ENCODE measurements around the gene SMG5.

SMG5 gene

DNA sequence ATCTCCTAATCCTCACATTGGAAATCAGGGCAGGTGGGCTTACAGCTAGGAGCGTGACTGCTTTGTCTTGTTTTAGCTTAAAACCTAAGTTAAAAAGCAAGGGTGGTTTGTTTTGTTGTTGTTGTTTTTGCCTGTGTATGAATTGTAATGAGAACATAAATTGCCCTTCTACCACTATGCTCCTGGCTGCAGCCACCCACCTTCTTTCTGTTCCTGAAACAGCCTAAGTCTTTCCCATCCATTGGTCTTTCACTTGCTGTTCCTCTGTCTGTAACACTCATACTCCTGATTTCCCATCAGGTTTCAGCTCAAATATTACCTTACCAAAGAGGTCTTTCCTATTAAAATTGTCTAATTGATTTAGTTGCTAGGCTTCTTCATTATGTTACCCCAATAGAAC, 896 bp upstream of the SMG5 start:
- H3K27ac ChIP-seq (ENCODE audit: extremely low read depth, low read depth, low read length), result no peak overlapping the region; the same call in 1 of the 2 replicates
- POLR2A ChIA-PET, result interaction anchor here (0.6 to 2.3 kb wide), 9 partner anchors 8 to 218 kb away, joined by 3 to 19 read pairs (median 6); partner anchors contain the start of genes CCT3, GLMP and TSACC
- H3K9me3 ChIP-seq (ENCODE audit: control insufficient read depth, insufficient read depth, low read depth, low read length), result no peaks in the 10 kb centered on the region
- peak overlapping the region; percentile 91 for H3K4me3 ChIP-seq (ENCODE audit: low read depth, low read length)
- TF ChIP-seq ZNF529 (tag by site-specific recombination; IDR thresholded peaks at IDR 0.05; ENCODE audit: insufficient replicate concordance), result no peak
- TF ChIP-seq, protein P1, sequence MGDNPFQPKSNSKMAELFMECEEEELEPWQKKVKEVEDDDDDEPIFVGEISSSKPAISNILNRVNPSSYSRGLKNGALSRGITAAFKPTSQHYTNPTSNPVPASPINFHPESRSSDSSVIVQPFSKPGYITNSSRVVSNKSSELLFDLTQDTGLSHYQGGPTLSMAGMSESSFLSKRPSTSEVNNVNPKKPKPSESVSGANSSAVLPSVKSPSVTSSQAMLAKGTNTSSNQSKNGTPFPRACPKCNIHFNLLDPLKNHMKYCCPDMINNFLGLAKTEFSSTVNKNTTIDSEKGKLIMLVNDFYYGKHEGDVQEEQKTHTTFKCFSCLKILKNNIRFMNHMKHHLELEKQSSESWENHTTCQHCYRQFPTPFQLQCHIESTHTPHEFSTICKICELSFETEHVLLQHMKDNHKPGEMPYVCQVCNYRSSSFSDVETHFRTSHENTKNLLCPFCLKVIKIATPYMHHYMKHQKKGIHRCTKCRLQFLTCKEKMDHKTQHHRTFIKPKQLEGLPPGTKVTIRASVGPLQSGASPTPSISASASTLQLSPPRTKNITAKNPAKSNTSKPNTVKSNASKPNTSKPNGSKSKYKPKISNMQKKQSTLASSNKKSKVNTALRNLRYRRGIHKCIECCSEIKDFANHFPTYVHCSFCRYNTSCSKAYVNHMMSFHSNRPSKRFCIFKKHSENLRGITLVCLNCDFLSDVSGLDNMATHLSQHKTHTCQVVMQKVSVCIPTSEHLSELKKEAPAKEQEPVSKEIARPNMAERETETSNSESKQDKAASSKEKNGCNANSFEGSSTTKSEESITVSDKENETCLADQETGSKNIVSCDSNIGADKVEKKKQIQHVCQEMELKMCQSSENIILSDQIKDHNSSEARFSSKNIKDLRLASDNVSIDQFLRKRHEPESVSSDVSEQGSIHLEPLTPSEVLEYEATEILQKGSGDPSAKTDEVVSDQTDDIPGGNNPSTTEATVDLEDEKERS (tag by site-specific recombination; IDR thresholded peaks at IDR 0.05), result no peak
- no peak for TF ChIP-seq ZNF777 (tag by site-specific recombination; IDR thresholded peaks at IDR 0.05; ENCODE audit: borderline replicate concordance)
- no peak for TF ChIP-seq GFI1B (tag by site-specific recombination; IDR thresholded peaks at IDR 0.05)
- peak; percentile 28; the same call in 1 of the 2 replicates for TF ChIP-seq ZBTB48 (tag by site-specific recombination; IDR thresholded peaks at IDR 0.05)
- peaks cover 4 to 45% of the 10 kb centered on the region in 2 experiments; a peak in 2 of 3 replicates for H3K36me3 ChIP-seq (ENCODE audit: control insufficient read depth in 2 of 2, insufficient read depth in 1 of 2, low read length in 2 of 2)
- peaks cover 4% of the 10 kb centered on the region; the same call in 1 of the 2 replicates for H3K4me1 ChIP-seq (ENCODE audit: control insufficient read depth, insufficient read depth, low read length)
- CTCF ChIA-PET, result interaction anchor here (1.1 to 1.8 kb wide), 3 partner anchors 59 to 187 kb away, joined by 3 to 9 read pairs (median 4); no protein-coding TSS in a partner anchor

DNA sequence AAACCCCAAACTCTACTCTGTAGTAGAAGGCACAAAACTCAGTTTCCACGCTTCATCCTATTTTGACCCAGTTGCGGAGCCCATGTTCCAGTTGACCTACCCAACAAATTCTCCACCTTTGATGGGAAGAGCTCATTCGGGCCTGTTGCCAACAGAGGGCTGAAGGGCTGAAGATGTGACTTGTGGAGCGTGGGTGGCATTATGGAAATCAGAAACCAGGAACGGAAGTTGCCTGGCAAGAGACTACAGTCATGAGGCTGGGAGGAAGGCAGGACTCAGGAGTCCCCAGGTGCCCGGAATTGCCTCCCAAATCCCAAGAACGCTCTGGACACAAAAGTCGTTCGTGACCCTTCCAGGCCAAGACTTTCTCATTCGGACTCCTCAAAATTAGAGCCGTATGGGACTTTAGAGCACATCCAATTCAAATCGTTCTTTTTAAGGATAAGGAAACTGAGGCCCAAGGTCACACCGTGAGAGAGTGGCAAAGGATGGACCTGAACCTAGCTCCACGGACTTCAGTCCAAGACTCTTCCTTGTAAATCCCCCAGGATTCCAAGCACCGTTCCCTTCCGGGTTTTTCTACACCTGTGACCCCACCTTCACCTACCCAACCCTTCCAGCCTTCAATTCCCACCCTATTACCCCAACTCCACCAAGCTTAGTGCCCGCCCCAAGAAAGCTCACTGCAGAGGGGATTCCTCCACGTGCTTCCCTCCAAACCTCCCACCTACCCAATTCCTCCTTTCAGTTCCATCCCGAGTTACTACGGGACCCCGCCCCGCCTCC, 739 bp downstream of the SMG5 start:
- ChIA-PET POLR2A (interaction anchor here (0.5 to 2.3 kb wide), 19 partner anchors 8 to 199 kb away, joined by 3 to 19 read pairs (median 4); partner anchors contain the start of genes CCT3, GLMP, PMF1 and TSACC), CTCF (interaction anchor here (1.0 to 2.2 kb wide), 6 partner anchors 10 to 185 kb away, joined by 3 to 9 read pairs (median 6); no protein-coding TSS in a partner anchor)
- Histone ChIP-seq H3K9me3 (ENCODE audit: control insufficient read depth, insufficient read depth, low read depth, low read length) (no peaks in the 10 kb centered on the region), H3K27ac (ENCODE audit: extremely low read depth, low read depth, low read length) (peak overlapping the region; percentile 67), H3K36me3 (ENCODE audit: control insufficient read depth in 2 of 2, insufficient read depth in 1 of 2, low read length in 2 of 2) (peaks cover 14 to 60% of the 10 kb centered on the region in 2 experiments; a peak in 2 of 3 replicates), H3K4me1 (ENCODE audit: control insufficient read depth, insufficient read depth, low read length) (peaks cover 4% of the 10 kb centered on the region; the same call in 1 of the 2 replicates), H3K4me3 (ENCODE audit: low read depth, low read length) (peak overlapping the region; percentile 91)
- TF ChIP-seq ZNF169 (tag by site-specific recombination; IDR thresholded peaks at IDR 0.05) (no peak; the same call in 1 of the 2 replicates), ZBTB17 (tag by site-specific recombination; IDR thresholded peaks at IDR 0.05) (0 out of 2 replicates have a peak, but pooled peaks have one; percentile 37), ZNF23 (tag by site-specific recombination; IDR thresholded peaks at IDR 0.05; ENCODE audit: borderline replicate concordance) (no peak), MYNN (tag by site-specific recombination; IDR thresholded peaks at IDR 0.05; ENCODE audit: borderline replicate concordance) (peak; percentile 10; the same call in 1 of the 2 replicates), IKZF3 (tag by site-specific recombination; IDR thresholded peaks at IDR 0.05) (0 out of 2 replicates have a peak, but pooled peaks have one; percentile 54), ZBTB21 (tag by site-specific recombination; IDR thresholded peaks at IDR 0.05) (0 out of 2 replicates have a peak, but pooled peaks have one; percentile 9), SCRT2 (tag by site-specific recombination; IDR thresholded peaks at IDR 0.05) (peak; percentile 62; the same call in 1 of the 2 replicates)
- TF ChIP-seq, protein P2, sequence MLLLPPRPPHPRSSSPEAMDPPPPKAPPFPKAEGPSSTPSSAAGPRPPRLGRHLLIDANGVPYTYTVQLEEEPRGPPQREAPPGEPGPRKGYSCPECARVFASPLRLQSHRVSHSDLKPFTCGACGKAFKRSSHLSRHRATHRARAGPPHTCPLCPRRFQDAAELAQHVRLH (tag by site-specific recombination; IDR thresholded peaks at IDR 0.05), result peak; percentile 82
- TF ChIP-seq, protein P3, sequence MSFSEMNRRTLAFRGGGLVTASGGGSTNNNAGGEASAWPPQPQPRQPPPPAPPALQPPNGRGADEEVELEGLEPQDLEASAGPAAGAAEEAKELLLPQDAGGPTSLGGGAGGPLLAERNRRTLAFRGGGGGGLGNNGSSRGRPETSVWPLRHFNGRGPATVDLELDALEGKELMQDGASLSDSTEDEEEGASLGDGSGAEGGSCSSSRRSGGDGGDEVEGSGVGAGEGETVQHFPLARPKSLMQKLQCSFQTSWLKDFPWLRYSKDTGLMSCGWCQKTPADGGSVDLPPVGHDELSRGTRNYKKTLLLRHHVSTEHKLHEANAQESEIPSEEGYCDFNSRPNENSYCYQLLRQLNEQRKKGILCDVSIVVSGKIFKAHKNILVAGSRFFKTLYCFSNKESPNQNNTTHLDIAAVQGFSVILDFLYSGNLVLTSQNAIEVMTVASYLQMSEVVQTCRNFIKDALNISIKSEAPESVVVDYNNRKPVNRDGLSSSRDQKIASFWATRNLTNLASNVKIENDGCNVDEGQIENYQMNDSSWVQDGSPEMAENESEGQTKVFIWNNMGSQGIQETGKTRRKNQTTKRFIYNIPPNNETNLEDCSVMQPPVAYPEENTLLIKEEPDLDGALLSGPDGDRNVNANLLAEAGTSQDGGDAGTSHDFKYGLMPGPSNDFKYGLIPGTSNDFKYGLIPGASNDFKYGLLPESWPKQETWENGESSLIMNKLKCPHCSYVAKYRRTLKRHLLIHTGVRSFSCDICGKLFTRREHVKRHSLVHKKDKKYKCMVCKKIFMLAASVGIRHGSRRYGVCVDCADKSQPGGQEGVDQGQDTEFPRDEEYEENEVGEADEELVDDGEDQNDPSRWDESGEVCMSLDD (tag by site-specific recombination; IDR thresholded peaks at IDR 0.05), result peak; percentile 76
- TF ChIP-seq, protein P4, sequence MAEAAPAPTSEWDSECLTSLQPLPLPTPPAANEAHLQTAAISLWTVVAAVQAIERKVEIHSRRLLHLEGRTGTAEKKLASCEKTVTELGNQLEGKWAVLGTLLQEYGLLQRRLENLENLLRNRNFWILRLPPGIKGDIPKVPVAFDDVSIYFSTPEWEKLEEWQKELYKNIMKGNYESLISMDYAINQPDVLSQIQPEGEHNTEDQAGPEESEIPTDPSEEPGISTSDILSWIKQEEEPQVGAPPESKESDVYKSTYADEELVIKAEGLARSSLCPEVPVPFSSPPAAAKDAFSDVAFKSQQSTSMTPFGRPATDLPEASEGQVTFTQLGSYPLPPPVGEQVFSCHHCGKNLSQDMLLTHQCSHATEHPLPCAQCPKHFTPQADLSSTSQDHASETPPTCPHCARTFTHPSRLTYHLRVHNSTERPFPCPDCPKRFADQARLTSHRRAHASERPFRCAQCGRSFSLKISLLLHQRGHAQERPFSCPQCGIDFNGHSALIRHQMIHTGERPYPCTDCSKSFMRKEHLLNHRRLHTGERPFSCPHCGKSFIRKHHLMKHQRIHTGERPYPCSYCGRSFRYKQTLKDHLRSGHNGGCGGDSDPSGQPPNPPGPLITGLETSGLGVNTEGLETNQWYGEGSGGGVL (tag by site-specific recombination; IDR thresholded peaks at IDR 0.05), result peak; percentile 43; the same call in 1 of the 2 replicates
- TF ChIP-seq, protein P5, sequence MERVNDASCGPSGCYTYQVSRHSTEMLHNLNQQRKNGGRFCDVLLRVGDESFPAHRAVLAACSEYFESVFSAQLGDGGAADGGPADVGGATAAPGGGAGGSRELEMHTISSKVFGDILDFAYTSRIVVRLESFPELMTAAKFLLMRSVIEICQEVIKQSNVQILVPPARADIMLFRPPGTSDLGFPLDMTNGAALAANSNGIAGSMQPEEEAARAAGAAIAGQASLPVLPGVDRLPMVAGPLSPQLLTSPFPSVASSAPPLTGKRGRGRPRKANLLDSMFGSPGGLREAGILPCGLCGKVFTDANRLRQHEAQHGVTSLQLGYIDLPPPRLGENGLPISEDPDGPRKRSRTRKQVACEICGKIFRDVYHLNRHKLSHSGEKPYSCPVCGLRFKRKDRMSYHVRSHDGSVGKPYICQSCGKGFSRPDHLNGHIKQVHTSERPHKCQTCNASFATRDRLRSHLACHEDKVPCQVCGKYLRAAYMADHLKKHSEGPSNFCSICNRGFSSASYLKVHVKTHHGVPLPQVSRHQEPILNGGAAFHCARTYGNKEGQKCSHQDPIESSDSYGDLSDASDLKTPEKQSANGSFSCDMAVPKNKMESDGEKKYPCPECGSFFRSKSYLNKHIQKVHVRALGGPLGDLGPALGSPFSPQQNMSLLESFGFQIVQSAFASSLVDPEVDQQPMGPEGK (tag by site-specific recombination; IDR thresholded peaks at IDR 0.05), result peak; percentile 85
- TF ChIP-seq, protein P6, sequence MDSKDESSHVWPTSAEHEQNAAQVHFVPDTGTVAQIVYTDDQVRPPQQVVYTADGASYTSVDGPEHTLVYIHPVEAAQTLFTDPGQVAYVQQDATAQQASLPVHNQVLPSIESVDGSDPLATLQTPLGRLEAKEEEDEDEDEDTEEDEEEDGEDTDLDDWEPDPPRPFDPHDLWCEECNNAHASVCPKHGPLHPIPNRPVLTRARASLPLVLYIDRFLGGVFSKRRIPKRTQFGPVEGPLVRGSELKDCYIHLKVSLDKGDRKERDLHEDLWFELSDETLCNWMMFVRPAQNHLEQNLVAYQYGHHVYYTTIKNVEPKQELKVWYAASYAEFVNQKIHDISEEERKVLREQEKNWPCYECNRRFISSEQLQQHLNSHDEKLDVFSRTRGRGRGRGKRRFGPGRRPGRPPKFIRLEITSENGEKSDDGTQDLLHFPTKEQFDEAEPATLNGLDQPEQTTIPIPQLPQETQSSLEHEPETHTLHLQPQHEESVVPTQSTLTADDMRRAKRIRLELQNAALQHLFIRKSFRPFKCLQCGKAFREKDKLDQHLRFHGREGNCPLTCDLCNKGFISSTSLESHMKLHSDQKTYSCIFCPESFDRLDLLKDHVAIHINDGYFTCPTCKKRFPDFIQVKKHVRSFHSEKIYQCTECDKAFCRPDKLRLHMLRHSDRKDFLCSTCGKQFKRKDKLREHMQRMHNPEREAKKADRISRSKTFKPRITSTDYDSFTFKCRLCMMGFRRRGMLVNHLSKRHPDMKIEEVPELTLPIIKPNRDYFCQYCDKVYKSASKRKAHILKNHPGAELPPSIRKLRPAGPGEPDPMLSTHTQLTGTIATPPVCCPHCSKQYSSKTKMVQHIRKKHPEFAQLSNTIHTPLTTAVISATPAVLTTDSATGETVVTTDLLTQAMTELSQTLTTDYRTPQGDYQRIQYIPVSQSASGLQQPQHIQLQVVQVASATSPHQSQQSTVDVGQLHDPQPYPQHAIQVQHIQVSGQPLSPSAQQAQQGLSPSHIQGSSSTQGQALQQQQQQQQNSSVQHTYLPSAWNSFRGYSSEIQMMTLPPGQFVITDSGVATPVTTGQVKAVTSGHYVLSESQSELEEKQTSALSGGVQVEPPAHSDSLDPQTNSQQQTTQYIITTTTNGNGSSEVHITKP (tag by site-specific recombination; IDR thresholded peaks at IDR 0.05), result peak; percentile 57

Data from HEK293 (cell line).